ENCODE measurements around the gene COX4I1.
"Not testable (repeated sequence)": the region's sequence is repeated elsewhere in the genome, so short reads cannot be mapped to it uniquely, and the experiment has no call there.

Gene COX4I1

GRCh38 chr16:85798901-85799496, 496 bp upstream of the COX4I1 start:
- peak in 2 of 3 experiments; percentile 10 to 12 for DNase-seq (ENCODE audit: low read depth in 2 of 3, low spot score in 2 of 3)

GRCh38 chr16:85800321-85800669, 800 bp downstream of the COX4I1 start:
- DNase-seq (ENCODE audit: low read depth in 2 of 3, low spot score in 2 of 3), result no peak

GRCh38 chr16:85803570-85803969, 4.1 kb downstream of the COX4I1 start:
- DNase-seq (ENCODE audit: low read depth in 2 of 3, low spot score in 2 of 3), result no peak

- DNase-seq (ENCODE audit: low read depth in 2 of 3, low spot score in 2 of 3), result no peak
Observed at GRCh38 chr16:85805442-85806045, 6.0 kb downstream of the COX4I1 start.

GRCh38 chr16:85806539-85806938, 7.0 kb downstream of the COX4I1 start:
- no peak for DNase-seq (ENCODE audit: low read depth in 2 of 3, low spot score in 2 of 3)

- DNase-seq (ENCODE audit: low read depth in 2 of 3, low spot score in 2 of 3), result not testable (repeated sequence)
Observed at GRCh38 chr16:85807340-85807739, 7.8 kb downstream of the COX4I1 start.

- DNase-seq (ENCODE audit: low read depth in 2 of 3, low spot score in 2 of 3), result not testable (repeated sequence)
Observed at GRCh38 chr16:85808104-85808503, 8.6 kb downstream of the COX4I1 start.

GRCh38 chr16:85808926-85809325, 9.4 kb downstream of the COX4I1 start:
- DNase-seq (ENCODE audit: low read depth in 2 of 3, low spot score in 2 of 3), result no peak

- DNase-seq (ENCODE audit: low read depth in 2 of 3, low spot score in 2 of 3), result no peak
Observed at GRCh38 chr16:85809645-85810044, 10.2 kb downstream of the COX4I1 start.

GRCh38 chr16:85810097-85810741, 10.7 kb downstream of the COX4I1 start:
- DNase-seq (ENCODE audit: low read depth in 2 of 3, low spot score in 2 of 3), result no peak

- DNase-seq (ENCODE audit: low read depth in 2 of 3, low spot score in 2 of 3), result no peak
Observed at GRCh38 chr16:85810742-85811115, 11.2 kb downstream of the COX4I1 start.

- no peak for DNase-seq (ENCODE audit: low read depth in 2 of 3, low spot score in 2 of 3)
Observed at GRCh38 chr16:85812031-85812807, 12.7 kb downstream of the COX4I1 start.

GRCh38 chr16:85812811-85813700, 13.6 kb downstream of the COX4I1 start:
- no peak for DNase-seq (ENCODE audit: low read depth in 2 of 3, low spot score in 2 of 3)

- DNase-seq (ENCODE audit: low read depth in 2 of 3, low spot score in 2 of 3), result no peak
Observed at GRCh38 chr16:85816159-85816558, 16.7 kb downstream of the COX4I1 start.

GRCh38 chr16:85817195-85817594, 17.7 kb downstream of the COX4I1 start:
- not testable (repeated sequence) for DNase-seq (ENCODE audit: low read depth in 2 of 3, low spot score in 2 of 3)

- peak; percentile 60 to 87 (median 80) for DNase-seq (ENCODE audit: low read depth in 2 of 3, low spot score in 2 of 3)
Observed at GRCh38 chr16:85819245-85819644, 19.8 kb downstream of the COX4I1 start.

- DNase-seq (ENCODE audit: low read depth in 2 of 3, low spot score in 2 of 3), result no peak
Observed at GRCh38 chr16:85819771-85820170, 20.3 kb downstream of the COX4I1 start.

GRCh38 chr16:85820604-85821372, 21.3 kb downstream of the COX4I1 start:
- no peak for DNase-seq (ENCODE audit: low read depth in 2 of 3, low spot score in 2 of 3)

- DNase-seq (ENCODE audit: low read depth in 2 of 3, low spot score in 2 of 3), result peak; percentile 58 to 89 (median 81)
Observed at GRCh38 chr16:85821390-85822135, 22.1 kb downstream of the COX4I1 start.
